Erythroblast (primary cell): ENCODE data around the gene TMEM170A.
"Not testable (repeated sequence)": the region's sequence is repeated elsewhere in the genome, so short reads cannot be mapped to it uniquely, and the experiment has no call there.

ENCODE experiments used
- DNase-seq, 2 experiments: peaks; one replicate each; lab custom pipeline; 2025; lab: John Stamatoyannopoulos, UW
- GATA1 ChIP-seq: IDR thresholded peaks from 2 replicates; pipeline ENCODE4 v1.6.1; 2011; ENCODE audit warnings: low read depth, mild to moderate bottlenecking, control low read depth, low read length, moderate library complexity
- POLR2A ChIP-seq: IDR thresholded peaks from 2 replicates; pipeline ENCODE4 v1.6.1; 2011; ENCODE audit warnings: mild to moderate bottlenecking, low read length

TMEM170A gene

GRCh38 chr16:75464122-75464918 is at the start of gene TMEM170A:
TSS of gene TMEM170A (minus strand) at chr16:75464689. CDS start at chr16:75464600, 89 bp downstream.
- TF ChIP-seq GATA1 (no peak), POLR2A (peak; percentile 94)
- peak; percentile 98 to 99 for DNase-seq

DNA sequence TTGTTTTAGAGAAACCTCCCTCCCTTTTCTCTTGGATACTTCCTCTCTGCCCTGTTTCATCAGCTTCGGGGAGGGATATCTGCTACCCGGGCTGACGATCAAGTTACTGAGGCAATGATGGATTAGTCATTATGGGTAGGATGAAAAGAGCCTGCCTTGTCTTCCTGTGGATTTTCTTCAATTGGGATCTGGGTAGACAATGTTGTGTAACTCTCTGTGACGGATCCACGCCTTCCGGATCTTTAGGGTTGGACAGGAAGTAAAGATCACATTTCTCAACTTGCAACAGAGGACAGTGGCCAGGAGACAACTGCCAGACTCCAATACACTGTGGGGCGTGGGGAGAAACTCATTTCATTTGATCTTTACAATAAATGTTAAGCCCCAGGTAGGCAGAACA is 42.1 kb upstream of the TMEM170A start:
- TF ChIP-seq GATA1 (no peak), POLR2A (no peak)
- no peak for DNase-seq

DNA sequence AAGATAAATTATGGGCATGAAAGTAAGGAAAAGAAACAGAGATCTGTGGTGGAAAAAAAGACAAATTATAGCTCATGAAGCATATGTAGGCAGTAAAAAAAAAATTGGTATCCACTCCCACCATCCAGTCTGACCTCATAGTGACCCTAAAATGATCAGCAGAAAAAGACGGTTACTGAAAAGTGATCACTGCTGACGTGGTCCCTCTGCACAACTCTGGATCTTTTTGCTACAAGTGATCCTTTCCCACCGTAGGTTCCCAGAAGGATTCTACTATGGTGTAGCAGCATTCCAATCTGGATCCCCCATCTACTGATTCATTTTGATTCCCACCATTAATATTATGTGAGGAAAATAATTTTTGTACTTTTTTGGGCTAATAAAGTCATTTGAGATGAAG is 41.6 kb upstream of the TMEM170A start:
- DNase-seq, result no peak
- TF ChIP-seq POLR2A (no peak), GATA1 (no peak)

DNA sequence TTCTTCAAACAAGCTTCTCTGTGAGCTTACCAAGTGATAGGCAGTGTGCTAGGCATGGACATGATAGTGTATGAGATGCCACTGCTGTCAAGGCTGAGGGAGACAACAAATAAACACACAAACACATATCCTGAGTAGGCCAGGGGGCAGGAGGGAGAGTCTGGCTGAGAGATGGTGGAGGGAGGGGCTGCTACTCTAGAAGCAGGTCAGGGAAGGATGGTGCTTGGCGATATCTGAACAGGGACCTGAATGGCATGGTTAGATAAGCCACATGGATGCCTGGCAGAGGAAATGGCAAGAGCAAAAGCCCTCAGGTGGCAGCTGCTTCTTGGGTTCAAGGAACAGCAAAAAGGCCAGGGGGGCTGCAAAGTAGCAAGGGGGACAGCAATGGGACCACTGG is 39.3 kb upstream of the TMEM170A start:
- TF ChIP-seq POLR2A, result no peak
- no peak for TF ChIP-seq GATA1
- DNase-seq, result peak; percentile 50 to 66

- TF ChIP-seq GATA1 (no peak), POLR2A (no peak)
Measured at GRCh38 chr16:75502916-75503605, 38.6 kb upstream of the TMEM170A start.

GRCh38 chr16:75501820-75502219 is 37.3 kb upstream of the TMEM170A start:
- DNase-seq, result not testable (repeated sequence)

More at GRCh38 chr16:75502916-75503605, 38.6 kb upstream of the TMEM170A start:
- DNase-seq, result no peak

DNA sequence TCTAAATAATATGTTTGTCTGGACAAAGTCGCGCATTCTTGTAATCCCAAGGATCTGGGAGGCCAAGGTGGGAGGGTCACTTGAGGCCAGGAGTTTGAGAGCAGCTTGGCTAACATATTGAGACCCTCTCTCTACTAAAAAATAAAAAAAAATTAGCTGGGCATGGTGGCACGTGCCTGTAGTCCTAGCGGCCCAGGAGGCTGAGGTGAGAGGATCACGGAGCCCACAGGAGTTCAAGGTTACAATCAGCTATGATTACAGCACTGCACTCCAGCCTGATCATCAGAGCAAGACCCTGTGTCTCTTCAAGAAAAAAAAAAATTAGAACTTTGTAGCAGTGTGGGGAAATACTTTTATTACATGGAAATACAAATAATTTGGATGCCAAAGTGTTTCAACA is 36.9 kb upstream of the TMEM170A start:
- DNase-seq, result no peak
- TF ChIP-seq POLR2A (no peak), GATA1 (no peak)

GRCh38 chr16:75498605-75499322 is 34.3 kb upstream of the TMEM170A start:
- DNase-seq, result peak in 1 of 2 experiments; percentile 28

DNA sequence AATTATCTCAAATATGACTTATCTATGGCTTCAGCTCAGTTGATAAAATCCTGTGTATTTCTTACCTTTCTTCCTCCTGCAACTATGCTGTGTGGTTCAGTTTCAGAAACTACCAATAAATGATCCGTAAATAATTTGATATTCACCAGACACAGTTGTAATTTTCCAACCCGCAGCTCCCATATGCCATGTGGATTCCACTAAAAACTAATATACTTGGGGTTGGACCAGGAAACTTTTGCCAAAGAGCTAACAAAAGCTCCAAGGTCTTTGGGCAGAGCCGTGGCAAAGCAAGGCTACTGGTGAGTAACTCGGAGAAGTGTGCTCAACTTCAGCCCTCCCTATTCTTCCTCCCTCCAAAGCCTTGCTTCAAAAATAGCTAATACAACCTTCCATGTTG is 33.1 kb upstream of the TMEM170A start:
- TF ChIP-seq POLR2A (no peak), GATA1 (no peak)
- DNase-seq, result no peak

DNA sequence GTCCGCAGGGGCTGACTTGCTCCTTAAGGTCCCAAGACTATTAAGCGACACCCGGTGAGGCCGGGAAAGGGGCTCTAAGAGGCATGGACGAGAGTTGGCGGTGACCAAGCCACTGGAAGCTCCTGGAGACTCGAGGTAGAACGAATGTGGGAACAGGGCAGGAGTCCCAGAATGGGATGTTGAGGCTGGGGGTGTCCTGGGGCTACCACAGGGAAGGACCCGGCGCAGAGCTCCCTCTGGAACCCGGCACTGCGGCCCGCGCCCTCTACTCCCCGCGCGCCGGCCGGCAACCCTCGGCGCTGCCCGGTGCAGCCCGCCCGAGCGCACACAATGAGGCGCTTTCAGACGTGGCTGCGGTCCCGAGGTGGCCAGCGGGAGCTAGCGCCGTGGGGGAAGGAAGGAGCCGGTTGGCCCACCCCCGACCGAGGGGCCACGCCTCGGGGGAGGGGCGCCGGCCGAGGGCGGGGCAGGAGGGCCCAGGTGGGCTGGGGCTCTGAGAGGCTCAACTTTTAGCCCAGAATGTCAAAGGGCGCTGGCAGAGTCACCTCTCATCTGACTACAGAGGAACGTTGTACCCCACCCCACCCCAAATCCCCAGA is 30.7 kb upstream of the TMEM170A start, which contains the start of gene CHST6:
Gene CHST6, minus strand, starts transcription at position 366 of the 599 bp plus-strand sequence. CDS start 15,613 bp downstream, outside the sequence.
- TF ChIP-seq GATA1, result no peak
- no peak for TF ChIP-seq POLR2A
- no peak for DNase-seq

- DNase-seq, result no peak
- TF ChIP-seq POLR2A (no peak), GATA1 (no peak)
Measured at GRCh38 chr16:75494661-75495075, 30.2 kb upstream of the TMEM170A start.

DNA sequence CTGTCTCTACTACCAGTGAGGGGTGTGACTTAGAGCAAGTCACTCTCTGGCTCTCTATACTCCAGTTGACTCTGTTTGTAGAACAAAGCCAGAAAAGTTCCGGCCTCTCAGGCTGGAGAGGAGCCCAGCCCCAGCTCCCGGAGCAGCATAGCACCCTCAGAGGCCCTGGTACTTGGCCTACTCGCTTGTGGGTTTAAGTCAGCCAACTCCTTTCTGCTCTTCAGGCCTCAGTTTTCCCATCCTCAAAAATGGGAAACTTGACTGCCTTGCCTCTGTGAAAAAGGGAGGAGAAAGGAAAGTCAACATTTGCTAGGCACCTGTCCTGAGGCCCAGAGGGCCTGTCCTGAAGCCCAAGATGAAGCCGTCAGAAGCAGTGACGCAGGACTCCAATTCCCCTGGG is 29.7 kb upstream of the TMEM170A start:
- no peak for DNase-seq
- TF ChIP-seq GATA1, result no peak

- TF ChIP-seq POLR2A (no peak), GATA1 (no peak)
- DNase-seq, result no peak
Measured at GRCh38 chr16:75491876-75492275, 27.4 kb upstream of the TMEM170A start.
